22Rv1 (cell line): ENCODE results near the gene DTHD1.

Experiments
- H3K27ac ChIP-seq: fragments of 450-650 bp; 2 replicates; pipeline ENCODE4 v1.5.1; 2017
- ZFX ChIP-seq: fragments of 450-650 bp; IDR thresholded peaks from 2 replicates; pipeline ENCODE4 v1.6.1; 2017; ENCODE audit warnings: antibody characterized with exemption, borderline replicate concordance
- TF ChIP-seq, protein P1 (sequence below): fragments of 450-650 bp; IDR thresholded peaks from 2 replicates; pipeline ENCODE4 v1.5.1; 2017; ENCODE audit warnings: mild to moderate bottlenecking

Gene DTHD1

DNA sequence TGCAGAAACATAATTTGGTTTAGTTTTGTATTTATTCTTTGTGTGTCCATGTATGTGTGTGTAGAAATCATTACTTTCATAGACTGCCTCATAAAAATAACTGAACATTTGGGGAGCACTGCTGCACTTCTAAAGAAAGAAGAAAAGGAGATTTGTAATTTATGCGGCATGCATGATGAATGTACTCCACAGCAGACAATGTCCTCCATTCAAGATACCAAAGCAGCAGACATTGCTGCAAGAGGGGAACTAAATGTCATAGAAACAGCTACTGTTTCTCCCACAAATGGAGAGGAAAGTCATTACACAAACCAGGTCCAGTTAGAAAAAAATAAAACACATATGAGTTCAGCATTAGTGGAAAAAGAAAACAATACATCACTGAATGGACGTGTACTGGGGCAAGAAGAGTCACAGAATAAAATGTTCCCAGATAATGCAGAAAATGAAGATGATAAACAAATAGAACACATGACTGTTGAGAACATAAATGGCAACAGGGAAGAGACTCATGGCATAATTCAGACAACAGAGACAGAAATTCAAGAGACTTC lies 2.6 kb downstream of the DTHD1 start:
- no peak for TF ChIP-seq ZFX
- TF ChIP-seq, protein P1, sequence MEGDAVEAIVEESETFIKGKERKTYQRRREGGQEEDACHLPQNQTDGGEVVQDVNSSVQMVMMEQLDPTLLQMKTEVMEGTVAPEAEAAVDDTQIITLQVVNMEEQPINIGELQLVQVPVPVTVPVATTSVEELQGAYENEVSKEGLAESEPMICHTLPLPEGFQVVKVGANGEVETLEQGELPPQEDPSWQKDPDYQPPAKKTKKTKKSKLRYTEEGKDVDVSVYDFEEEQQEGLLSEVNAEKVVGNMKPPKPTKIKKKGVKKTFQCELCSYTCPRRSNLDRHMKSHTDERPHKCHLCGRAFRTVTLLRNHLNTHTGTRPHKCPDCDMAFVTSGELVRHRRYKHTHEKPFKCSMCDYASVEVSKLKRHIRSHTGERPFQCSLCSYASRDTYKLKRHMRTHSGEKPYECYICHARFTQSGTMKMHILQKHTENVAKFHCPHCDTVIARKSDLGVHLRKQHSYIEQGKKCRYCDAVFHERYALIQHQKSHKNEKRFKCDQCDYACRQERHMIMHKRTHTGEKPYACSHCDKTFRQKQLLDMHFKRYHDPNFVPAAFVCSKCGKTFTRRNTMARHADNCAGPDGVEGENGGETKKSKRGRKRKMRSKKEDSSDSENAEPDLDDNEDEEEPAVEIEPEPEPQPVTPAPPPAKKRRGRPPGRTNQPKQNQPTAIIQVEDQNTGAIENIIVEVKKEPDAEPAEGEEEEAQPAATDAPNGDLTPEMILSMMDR: no peak
- no peak overlapping the region for H3K27ac ChIP-seq

DNA sequence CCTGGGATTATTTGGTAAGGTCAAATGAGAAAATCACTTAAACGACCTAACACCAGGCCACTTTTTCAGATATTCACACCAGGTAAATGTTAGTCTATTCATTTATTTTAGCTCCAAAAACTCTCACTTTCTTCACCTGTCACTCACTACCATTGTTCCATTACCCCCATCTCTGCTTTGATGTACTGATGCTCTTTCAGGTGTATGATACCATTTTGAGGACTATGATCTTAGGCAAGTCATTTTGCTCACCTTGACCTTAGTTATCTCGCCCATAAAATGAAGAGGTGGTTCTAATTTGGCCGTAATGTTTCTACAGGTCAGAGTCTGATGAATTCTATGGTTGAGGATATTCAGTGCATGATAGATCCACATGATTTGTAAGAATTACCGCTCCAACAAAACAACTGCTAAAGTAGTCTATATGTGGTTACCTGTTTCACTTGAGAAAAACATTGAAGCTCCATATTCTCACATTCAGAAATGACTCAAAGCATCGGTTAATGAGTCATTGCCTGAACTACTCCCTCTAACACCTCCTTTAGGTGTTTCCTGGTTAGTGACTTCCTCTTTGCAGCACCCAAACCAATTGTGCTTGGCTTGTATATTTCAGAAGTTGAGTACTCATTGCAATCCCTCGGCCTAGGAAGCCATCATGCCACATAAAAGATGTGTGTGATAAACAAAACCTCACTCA lies 4.5 kb downstream of the DTHD1 start:
- no peak overlapping the region for H3K27ac ChIP-seq
- TF ChIP-seq, protein P1: no peak
- TF ChIP-seq ZFX: no peak

DNA sequence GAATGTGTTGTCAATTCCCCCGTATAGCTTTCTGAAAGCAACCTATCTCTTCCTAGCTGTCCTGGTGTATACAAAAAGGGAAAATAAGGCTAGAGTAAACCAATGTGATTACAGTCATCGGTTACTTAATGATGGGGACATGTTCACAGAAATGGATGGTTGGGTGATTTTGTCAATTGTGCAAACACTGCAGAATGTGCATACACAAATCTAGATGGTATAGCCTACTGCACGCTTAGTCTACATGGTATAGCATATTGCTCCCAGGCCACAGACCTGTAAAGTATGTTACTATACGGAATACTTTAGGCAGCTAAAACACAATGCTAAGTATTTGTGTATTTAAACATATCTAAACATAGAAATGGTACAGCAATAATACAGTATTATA lies 5.1 kb downstream of the DTHD1 start:
- TF ChIP-seq ZFX: no peak
- TF ChIP-seq, protein P1: no peak
- no peak overlapping the region for H3K27ac ChIP-seq

DNA sequence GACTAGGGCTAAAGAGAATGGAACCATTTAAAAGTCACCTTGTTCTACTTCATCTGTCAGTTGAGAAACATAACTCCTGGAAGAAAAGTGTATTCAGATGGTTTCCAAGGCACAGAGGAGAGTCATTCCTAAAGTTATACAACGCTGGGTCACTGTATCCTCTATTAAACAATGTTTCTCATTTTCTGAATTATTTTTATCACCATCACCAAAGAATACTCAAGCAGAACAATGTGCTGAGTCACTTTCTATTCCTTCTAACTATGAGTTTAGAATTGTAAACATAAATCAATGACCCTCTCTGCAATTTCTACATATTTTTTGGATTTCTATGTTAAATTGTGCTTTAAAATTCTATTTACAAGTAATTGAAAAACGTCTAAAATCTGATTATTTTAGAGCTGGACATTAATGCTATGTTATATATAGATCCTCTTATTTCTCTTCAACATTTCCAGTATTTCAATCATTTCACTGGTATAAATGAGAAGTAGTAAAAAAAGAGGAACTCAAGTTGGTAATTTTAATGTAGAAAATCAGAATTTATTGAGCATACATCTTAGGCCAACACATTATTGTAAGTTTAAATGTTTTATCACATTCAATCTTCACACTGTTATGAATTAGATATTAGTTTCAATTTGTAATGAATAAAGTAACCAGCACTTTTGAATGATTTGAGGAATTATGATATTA lies 7.5 kb downstream of the DTHD1 start:
- TF ChIP-seq ZFX: no peak
- TF ChIP-seq, protein P1: no peak
- H3K27ac ChIP-seq: no peak overlapping the region

DNA sequence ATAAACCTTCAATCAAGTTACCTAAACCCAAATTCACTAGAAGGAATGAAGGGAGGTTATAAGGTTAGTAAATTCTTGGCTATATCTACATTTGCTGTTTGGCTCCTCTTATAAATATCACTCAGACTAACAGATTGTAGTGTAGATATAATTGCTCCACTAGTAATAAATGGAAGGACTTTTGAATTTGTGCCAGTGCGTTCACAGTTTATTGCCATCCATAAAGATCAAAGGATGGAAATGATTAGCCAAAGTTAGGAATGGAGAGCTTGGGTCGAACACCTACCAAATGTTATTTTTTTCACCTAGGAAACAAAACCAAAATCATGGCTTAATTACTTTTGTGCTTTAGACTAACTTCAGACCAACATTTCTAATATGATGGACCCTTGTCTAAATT lies 9.2 kb downstream of the DTHD1 start:
- no peak overlapping the region for H3K27ac ChIP-seq
- TF ChIP-seq ZFX: no peak
- TF ChIP-seq, protein P1: no peak

DNA sequence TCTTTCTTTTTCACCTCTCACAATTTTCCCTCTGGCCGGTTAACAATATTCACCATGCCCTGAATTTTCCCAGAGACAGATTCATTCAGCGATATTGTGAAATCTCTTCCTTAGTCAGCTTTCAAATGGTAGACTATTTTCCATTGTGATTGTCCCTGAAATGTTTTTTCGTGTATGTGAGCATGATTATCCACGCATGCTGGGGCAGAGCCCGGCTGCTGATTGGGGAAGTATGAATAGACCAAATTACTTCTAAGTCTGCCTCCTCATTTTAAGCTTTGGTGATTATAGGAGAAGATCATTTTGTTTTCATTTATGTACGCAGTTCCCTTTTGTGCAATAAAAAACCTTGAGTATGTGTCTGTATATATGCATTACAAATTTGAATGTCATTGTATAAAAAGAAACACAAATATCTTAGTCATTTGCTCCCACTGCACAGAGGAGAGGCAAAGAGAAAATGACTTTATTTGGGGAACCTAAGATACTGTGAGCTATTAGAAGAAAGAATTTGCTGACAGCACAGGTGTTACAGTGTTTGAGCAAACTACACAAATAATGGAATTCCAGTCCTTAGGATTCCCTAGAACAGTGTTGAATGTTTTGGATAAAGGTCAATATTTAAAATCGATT lies 11.3 kb downstream of the DTHD1 start:
- TF ChIP-seq, protein P1: no peak
- no peak for TF ChIP-seq ZFX
- H3K27ac ChIP-seq: no peak overlapping the region
